PC-9 (cell line): Measurements from ENCODE around the gene STK24. TPM values are rescaled to one million over a fixed set of nuclear protein-coding genes. Genes with fewer than 3 reads are reported as not detected.
A peak's percentile ranks its signal among the peaks of the same experiment; 100 is the strongest.

Experiments used
- BruUV-seq: library from RNA; stranded (reverse); fragments of 400-500 nt; replicated peaks from 2 replicates; lab custom pipeline; 2021; lab: Mats Ljungman, UMichigan
- CTCF ChIA-PET: fragments of 300-600 bp; sonication (Branson Sonifier 250); formaldehyde crosslinking; loops from one replicate; lab custom pipeline; 2022; ENCODE audit warnings: antibody characterized with exemption; lab: Charles Lee
- POLR2A ChIA-PET: fragments of 300-600 bp; sonication (Branson Sonifier 250); formaldehyde crosslinking; loops from one replicate; lab custom pipeline; 2022; ENCODE audit warnings: antibody characterized with exemption; ENCODE audit not compliant: unreplicated experiment; lab: Charles Lee
- DNase-seq, 2 experiments: peaks; one replicate each; pipeline versions ENCODE4 v3.0.0 to v3.0.0-alpha.2; 2015 to 2022; ENCODE audit warnings: mixed read lengths in 1 of 2
- H2AFZ ChIP-seq: fragments of 200-600 bp; sonication (generic); 2 replicates; pipeline ENCODE4 v1.8.1; 2017; ENCODE audit warnings: antibody characterized with exemption
- H3F3A ChIP-seq: fragments of 200-600 bp; sonication (generic); 2 replicates; pipeline ENCODE4 v1.8.1; 2017; ENCODE audit warnings: antibody characterized with exemption, mild to moderate bottlenecking, low read depth; ENCODE audit not compliant: insufficient read depth
- H3K27ac ChIP-seq: fragments of 200-600 bp; sonication (generic); 2 replicates; pipeline ENCODE4 v1.6.1; 2016; ENCODE audit warnings: mixed run types
- H3K27me3 ChIP-seq: fragments of 200-600 bp; sonication (generic); 2 replicates; pipeline ENCODE4 v1.6.1; 2016; ENCODE audit warnings: low read depth, mixed run types; ENCODE audit not compliant: insufficient read depth
- H3K36me3 ChIP-seq: fragments of 200-600 bp; sonication (generic); 2 replicates; pipeline ENCODE4 v1.6.1; 2016; ENCODE audit warnings: low read depth, mixed run types
- H3K4me1 ChIP-seq: fragments of 200-600 bp; sonication (generic); replicated peaks from 2 replicates; pipeline ENCODE4 v1.6.1; 2016; ENCODE audit warnings: mixed run types; ENCODE audit not compliant: insufficient read depth
- H3K4me2 ChIP-seq: fragments of 200-600 bp; sonication (generic); 2 replicates; pipeline ENCODE4 v1.6.1; 2017; ENCODE audit warnings: mixed run types
- H3K4me3 ChIP-seq: fragments of 200-600 bp; sonication (generic); 2 replicates; pipeline ENCODE4 v1.6.1; 2016; ENCODE audit warnings: mixed run types
- H3K79me2 ChIP-seq: fragments of 200-600 bp; sonication (generic); 2 replicates; pipeline ENCODE4 v1.6.1; 2017; ENCODE audit warnings: low read depth, mixed run types
- H3K9me2 ChIP-seq: fragments of 200-600 bp; sonication (generic); 2 replicates; pipeline ENCODE4 v1.8.1; 2017; ENCODE audit warnings: mild to moderate bottlenecking; ENCODE audit not compliant: insufficient read depth
- H3K9me3 ChIP-seq: fragments of 200-600 bp; sonication (generic); 2 replicates; pipeline ENCODE4 v1.8.1; 2016; ENCODE audit warnings: low read depth; ENCODE audit not compliant: insufficient read depth
- H4K20me1 ChIP-seq: fragments of 200-600 bp; sonication (generic); 2 replicates; pipeline ENCODE4 v1.8.1; 2017; ENCODE audit not compliant: insufficient read depth
- CTCF ChIP-seq: fragments of 200-600 bp; sonication (generic); conservative IDR thresholded peaks from 2 replicates; pipeline ENCODE4 v1.6.1; 2017; ENCODE audit warnings: mixed run types, antibody characterized with exemption, mild to moderate bottlenecking, moderate library complexity
- EZH2 ChIP-seq: fragments of 200-600 bp; sonication (generic); IDR thresholded peaks from 2 replicates; pipeline ENCODE4 v1.8.0; 2017; ENCODE audit warnings: antibody characterized with exemption, low read depth
- intact Hi-C: fragments of 100-400 bp; cut with micrococcal nuclease; formaldehyde crosslinking; loops from one replicate; pipeline ENCODE4 v1.10.0; 2022; ENCODE audit not compliant: unreplicated experiment
- total RNA-seq: library from RNA; stranded (reverse); gene quantifications from 2 replicates; pipeline ENCODE4 v1.2.3, GENCODE V29; 2021

STK24 gene
- total RNA-seq, 1 experiment from 2014 or later: 134 TPM

GRCh38 chr13:98520674-98521449, 56.0 kb downstream of the STK24 start:
- TF ChIP-seq EZH2 (no peak), CTCF (no peak)
- H3K27me3 ChIP-seq: no peaks in the 10 kb centered on the region
- H4K20me1 ChIP-seq: peaks cover 64% of the 10 kb centered on the region
- DNase-seq: no peak
- H3K79me2 ChIP-seq: peaks cover 100% of the 10 kb centered on the region
- H3K27ac ChIP-seq: no peak overlapping the region
- H3K9me3 ChIP-seq: no peaks in the 10 kb centered on the region
- POLR2A ChIA-PET: no interaction called here
- no peak overlapping the region for H3K4me3 ChIP-seq
- intact Hi-C loops: no loop called here
- no peak overlapping the region for H2AFZ ChIP-seq
- no TSS peak for BruUV-seq
- no peak overlapping the region for H3K4me2 ChIP-seq
- peaks cover 19% of the 10 kb centered on the region for H3K36me3 ChIP-seq
- H3K4me1 ChIP-seq: peaks cover 2% of the 10 kb centered on the region
- H3F3A ChIP-seq: peaks cover 41% of the 10 kb centered on the region; the same call in 1 of the 2 replicates
- no peaks in the 10 kb centered on the region for H3K9me2 ChIP-seq
- CTCF ChIA-PET: no interaction called here

GRCh38 chr13:98519976-98520375, 56.9 kb downstream of the STK24 start:
- no peak for DNase-seq
- no TSS peak for BruUV-seq
- no peaks in the 10 kb centered on the region for H3K9me3 ChIP-seq
- CTCF ChIA-PET: interaction anchor here (0.9 kb wide), 1 partner anchor 53 kb away, joined by 4 read pairs; no protein-coding TSS in a partner anchor
- H3F3A ChIP-seq: peaks cover 49% of the 10 kb centered on the region
- no peaks in the 10 kb centered on the region for H3K27me3 ChIP-seq
- H3K4me1 ChIP-seq: no peaks in the 10 kb centered on the region
- H4K20me1 ChIP-seq: peaks cover 55% of the 10 kb centered on the region
- H3K79me2 ChIP-seq: peaks cover 98% of the 10 kb centered on the region
- H3K27ac ChIP-seq: peak overlapping the region; percentile 22
- intact Hi-C loops: no loop called here
- no peak overlapping the region for H2AFZ ChIP-seq
- POLR2A ChIA-PET: interaction anchor here (0.6 kb wide), 1 partner anchor 1033 kb away, joined by 4 read pairs; no protein-coding TSS in a partner anchor
- no peak overlapping the region for H3K4me2 ChIP-seq
- H3K9me2 ChIP-seq: no peaks in the 10 kb centered on the region
- no peak overlapping the region for H3K4me3 ChIP-seq
- TF ChIP-seq EZH2: no peak
- no peak for TF ChIP-seq CTCF
- H3K36me3 ChIP-seq: peaks cover 19% of the 10 kb centered on the region

GRCh38 chr13:98517576-98518310, 59.2 kb downstream of the STK24 start:
- H3F3A ChIP-seq: peaks cover 62% of the 10 kb centered on the region
- TF ChIP-seq CTCF (no peak), EZH2 (no peak)
- intact Hi-C loops: no loop called here
- ChIA-PET CTCF (no interaction called here), POLR2A (no interaction called here)
- H3K4me3 ChIP-seq: no peak overlapping the region
- no peak overlapping the region for H2AFZ ChIP-seq
- no peaks in the 10 kb centered on the region for H3K4me1 ChIP-seq
- peaks cover 35% of the 10 kb centered on the region for H4K20me1 ChIP-seq
- peaks cover 19% of the 10 kb centered on the region for H3K36me3 ChIP-seq
- H3K9me2 ChIP-seq: no peaks in the 10 kb centered on the region
- no peaks in the 10 kb centered on the region for H3K27me3 ChIP-seq
- H3K9me3 ChIP-seq: no peaks in the 10 kb centered on the region
- H3K4me2 ChIP-seq: no peak overlapping the region
- H3K27ac ChIP-seq: no peak overlapping the region
- no TSS peak for BruUV-seq
- peaks cover 94% of the 10 kb centered on the region for H3K79me2 ChIP-seq
- no peak for DNase-seq
